Neuron (in vitro differentiated cells): ENCODE results near the gene UBE2U.

Experiments used
- H2AFZ ChIP-seq: one replicate; pipeline ENCODE4 v1.6.1; 2013; ENCODE audit warnings: low read depth, mild to moderate bottlenecking, inconsistent platforms, low read length, moderate library complexity
- H3K27me3 ChIP-seq: one replicate; pipeline ENCODE4 v1.6.1; 2013; ENCODE audit warnings: low read length; ENCODE audit not compliant: insufficient read depth
- H3K36me3 ChIP-seq: one replicate; pipeline ENCODE4 v1.6.1; 2013; ENCODE audit warnings: low read length; ENCODE audit not compliant: insufficient read depth
- H3K4me1 ChIP-seq: one replicate; pipeline ENCODE4 v1.6.1; 2013; ENCODE audit warnings: low read length; ENCODE audit not compliant: insufficient read depth
- H3K4me3 ChIP-seq: 2 replicates; pipeline ENCODE4 v1.5.1; 2013; ENCODE audit warnings: mild to moderate bottlenecking, low read length, moderate library complexity
- H3K9me3 ChIP-seq: one replicate; pipeline ENCODE4 v1.6.1; 2013; ENCODE audit warnings: low read length

The UBE2U gene

GRCh38 chr1:64203420-64203819 lies at the start of gene UBE2U:
TSS of gene UBE2U (plus strand) at chr1:64203623. CDS start at chr1:64204051, 428 bp downstream.
- Histone ChIP-seq H3K36me3 (no peaks in the 10 kb centered on the region), H3K9me3 (peaks cover 4% of the 10 kb centered on the region), H3K4me1 (no peaks in the 10 kb centered on the region), H3K27me3 (peaks cover 7% of the 10 kb centered on the region), H2AFZ (no peak within 1 kb of the TSS), H3K4me3 (no peak within 1 kb of the TSS)

GRCh38 chr1:64155278-64155677 lies 48.1 kb upstream of the UBE2U start:
- no peak overlapping the region for H2AFZ ChIP-seq
- H3K4me3 ChIP-seq = no peak overlapping the region
- no peaks in the 10 kb centered on the region for H3K27me3 ChIP-seq
- no peaks in the 10 kb centered on the region for H3K36me3 ChIP-seq
- peaks cover 4% of the 10 kb centered on the region for H3K4me1 ChIP-seq
- no peaks in the 10 kb centered on the region for H3K9me3 ChIP-seq

- Histone ChIP-seq H2AFZ (no peak overlapping the region), H3K4me3 (no peak overlapping the region), H3K27me3 (no peaks in the 10 kb centered on the region), H3K36me3 (no peaks in the 10 kb centered on the region), H3K4me1 (no peaks in the 10 kb centered on the region), H3K9me3 (no peaks in the 10 kb centered on the region)
Observed at GRCh38 chr1:64161357-64161941, 42.0 kb upstream of the UBE2U start.

GRCh38 chr1:64162151-64162550 lies 41.3 kb upstream of the UBE2U start:
- Histone ChIP-seq H2AFZ (no peak overlapping the region), H3K4me3 (no peak overlapping the region), H3K9me3 (no peaks in the 10 kb centered on the region), H3K36me3 (no peaks in the 10 kb centered on the region), H3K4me1 (no peaks in the 10 kb centered on the region), H3K27me3 (no peaks in the 10 kb centered on the region)

- Histone ChIP-seq H3K4me3 (no peak overlapping the region), H3K9me3 (no peaks in the 10 kb centered on the region), H3K36me3 (no peaks in the 10 kb centered on the region), H2AFZ (no peak overlapping the region), H3K27me3 (no peaks in the 10 kb centered on the region), H3K4me1 (no peaks in the 10 kb centered on the region)
Observed at GRCh38 chr1:64162804-64163203, 40.6 kb upstream of the UBE2U start.

GRCh38 chr1:64163431-64163830 lies 40.0 kb upstream of the UBE2U start:
- H3K4me3 ChIP-seq = no peak overlapping the region
- H3K9me3 ChIP-seq = no peaks in the 10 kb centered on the region
- no peaks in the 10 kb centered on the region for H3K4me1 ChIP-seq
- no peaks in the 10 kb centered on the region for H3K36me3 ChIP-seq
- H2AFZ ChIP-seq = no peak overlapping the region
- no peaks in the 10 kb centered on the region for H3K27me3 ChIP-seq

- H2AFZ ChIP-seq = no peak overlapping the region
- H3K36me3 ChIP-seq = no peaks in the 10 kb centered on the region
- no peaks in the 10 kb centered on the region for H3K4me1 ChIP-seq
- no peaks in the 10 kb centered on the region for H3K27me3 ChIP-seq
- H3K4me3 ChIP-seq = no peak overlapping the region
- H3K9me3 ChIP-seq = no peaks in the 10 kb centered on the region
Observed at GRCh38 chr1:64163970-64164369, 39.5 kb upstream of the UBE2U start.

GRCh38 chr1:64166629-64167028 lies 36.8 kb upstream of the UBE2U start:
- H3K27me3 ChIP-seq = no peaks in the 10 kb centered on the region
- no peaks in the 10 kb centered on the region for H3K36me3 ChIP-seq
- H3K9me3 ChIP-seq = no peaks in the 10 kb centered on the region
- no peak overlapping the region for H2AFZ ChIP-seq
- H3K4me3 ChIP-seq = no peak overlapping the region
- H3K4me1 ChIP-seq = no peaks in the 10 kb centered on the region

- H2AFZ ChIP-seq = no peak overlapping the region
- no peak overlapping the region for H3K4me3 ChIP-seq
- H3K27me3 ChIP-seq = no peaks in the 10 kb centered on the region
- H3K9me3 ChIP-seq = no peaks in the 10 kb centered on the region
- no peaks in the 10 kb centered on the region for H3K4me1 ChIP-seq
- no peaks in the 10 kb centered on the region for H3K36me3 ChIP-seq
Observed at GRCh38 chr1:64167176-64167575, 36.2 kb upstream of the UBE2U start.

GRCh38 chr1:64171246-64171645 lies 32.2 kb upstream of the UBE2U start:
- Histone ChIP-seq H3K36me3 (no peaks in the 10 kb centered on the region), H3K9me3 (no peaks in the 10 kb centered on the region), H3K27me3 (no peaks in the 10 kb centered on the region), H3K4me1 (no peaks in the 10 kb centered on the region), H2AFZ (no peak overlapping the region), H3K4me3 (no peak overlapping the region)

GRCh38 chr1:64171797-64172281 lies 31.6 kb upstream of the UBE2U start:
- no peaks in the 10 kb centered on the region for H3K4me1 ChIP-seq
- no peaks in the 10 kb centered on the region for H3K36me3 ChIP-seq
- H3K9me3 ChIP-seq = no peaks in the 10 kb centered on the region
- no peak overlapping the region for H2AFZ ChIP-seq
- H3K27me3 ChIP-seq = no peaks in the 10 kb centered on the region
- H3K4me3 ChIP-seq = no peak overlapping the region

GRCh38 chr1:64172458-64172983 lies 30.9 kb upstream of the UBE2U start:
- Histone ChIP-seq H3K36me3 (no peaks in the 10 kb centered on the region), H3K9me3 (no peaks in the 10 kb centered on the region), H3K27me3 (no peaks in the 10 kb centered on the region), H3K4me3 (no peak overlapping the region), H3K4me1 (no peaks in the 10 kb centered on the region), H2AFZ (no peak overlapping the region)

- Histone ChIP-seq H3K27me3 (no peaks in the 10 kb centered on the region), H3K9me3 (no peaks in the 10 kb centered on the region), H3K36me3 (peaks cover 2% of the 10 kb centered on the region), H2AFZ (no peak overlapping the region), H3K4me3 (no peak overlapping the region), H3K4me1 (no peaks in the 10 kb centered on the region)
Observed at GRCh38 chr1:64173336-64173940, 30.0 kb upstream of the UBE2U start.
